GM12878 (cell line): Measurements from ENCODE around the gene MAGI2. TPM values are rescaled to one million over a fixed set of nuclear protein-coding genes. Genes with fewer than 3 reads are reported as not detected.

Experiments
- ATAC-seq: fragments of 200-7000 bp; cut with Tn5 transposase; 3 replicates; pipeline ENCODE4 v1.9.1; 2020; ENCODE audit warnings: mild to moderate bottlenecking, moderate library complexity
- BruUV-seq: library from RNA; stranded (reverse); fragments of 400-500 nt; replicated peaks from 2 replicates; lab custom pipeline; 2021; lab: Mats Ljungman, UMichigan
- CTCF ChIA-PET: fragments of 300-600 bp; sonication (Branson Sonifier 250); formaldehyde crosslinking; extraction: SDS; loops from one replicate; lab custom pipeline; 2021; ENCODE audit warnings: inconsistent platforms; lab: Yijun Ruan, JAX
- POLR2A ChIA-PET: fragments of 350-600 bp; formaldehyde crosslinking; extraction: SDS; loops from one replicate; lab custom pipeline; 2021; ENCODE audit warnings: inconsistent platforms; lab: Charles Lee
- RAD21 ChIA-PET: fragments of 300-600 bp; sonication (Branson Sonifier 250); formaldehyde crosslinking; loops from one replicate; lab custom pipeline; 2023; ENCODE audit warnings: antibody characterized with exemption; ENCODE audit not compliant: unreplicated experiment; lab: Charles Lee
- SMC1A ChIA-PET: fragments of 300-600 bp; sonication (Branson Sonifier 250); formaldehyde crosslinking; loops from one replicate; lab custom pipeline; 2023; ENCODE audit not compliant: unreplicated experiment, uncharacterized antibody; lab: Charles Lee
- DNase-seq: peaks from one replicate; pipeline ENCODE4 v3.0.0-alpha.2; 2011; ENCODE audit warnings: low read depth, low spot score
- FAIRE-seq: peaks from 3 replicates; lab custom pipeline; 2011; peaks lifted over from hg19 to GRCh38; lab: Jason Lieb, UNC
- H2AFZ ChIP-seq: 2 replicates; pipeline ENCODE4 v1.6.0; 2011; ENCODE audit warnings: low read depth, low read length, control low read depth; ENCODE audit not compliant: control insufficient read depth
- H3K27ac ChIP-seq: 2 replicates; pipeline ENCODE4 v1.5.1; 2011; ENCODE audit warnings: control low read depth; ENCODE audit not compliant: control insufficient read depth, insufficient read depth
- H3K27me3 ChIP-seq, 2 experiments: replicated peaks in 1 of 2; 2 replicates each; pipeline versions ENCODE4 v1.6.0 to v1.6.1; 2011; ENCODE audit warnings: low read length in 1 of 2; ENCODE audit not compliant: control insufficient read depth in 2 of 2, insufficient read depth in 2 of 2
- H3K36me3 ChIP-seq, 2 experiments: 2 replicates each; pipeline ENCODE4 v1.5.1; 2011; ENCODE audit warnings: low read length in 1 of 2; ENCODE audit not compliant: control insufficient read depth in 2 of 2, insufficient read depth in 2 of 2
- H3K4me1 ChIP-seq: 2 replicates; pipeline ENCODE4 v1.6.1; 2011; ENCODE audit warnings: mild to moderate bottlenecking, low read length, moderate library complexity, mixed read lengths; ENCODE audit not compliant: control insufficient read depth, insufficient read depth
- H3K4me2 ChIP-seq: 2 replicates; pipeline ENCODE4 v1.6.0; 2011; ENCODE audit warnings: control low read depth; ENCODE audit not compliant: control insufficient read depth, insufficient read depth
- H3K4me3 ChIP-seq: fragments of 200-600 bp; sonication (generic); 2 replicates; pipeline ENCODE4 v1.5.1; 2016
- H3K79me2 ChIP-seq: 2 replicates; pipeline ENCODE4 v1.6.0; 2011; ENCODE audit warnings: low read length; ENCODE audit not compliant: control insufficient read depth, insufficient read depth
- H3K9ac ChIP-seq: 2 replicates; pipeline ENCODE4 v1.8.0; 2011; ENCODE audit warnings: low read length, control low read depth, mixed read lengths; ENCODE audit not compliant: control insufficient read depth, insufficient read depth
- H3K9me3 ChIP-seq: replicated peaks from 3 replicates; pipeline ENCODE4 v1.5.1; 2011; ENCODE audit warnings: mild to moderate bottlenecking, low read length; ENCODE audit not compliant: control insufficient read depth, insufficient read depth
- H4K20me1 ChIP-seq: 2 replicates; pipeline ENCODE4 v1.6.0; 2011; ENCODE audit not compliant: control insufficient read depth, insufficient read depth
- ASH2L ChIP-seq: fragments of 300-600, 200-600 bp; sonication (generic); IDR thresholded peaks from 2 replicates; pipeline ENCODE4 v1.6.1; 2017; ENCODE audit warnings: low read depth, mild to moderate bottlenecking, borderline replicate concordance
- ATF7 ChIP-seq: fragments of 450-650 bp; IDR thresholded peaks from 2 replicates; pipeline ENCODE4 v1.6.1; 2016; ENCODE audit warnings: low read depth, mild to moderate bottlenecking
- BCL11A ChIP-seq: IDR thresholded peaks from 2 replicates; pipeline ENCODE4 v1.6.1; 2011; ENCODE audit warnings: low read depth, low read length
- CBX3 ChIP-seq: fragments of 200-600 bp; sonication (generic); IDR thresholded peaks from 2 replicates; pipeline ENCODE4 v1.6.1; 2016; ENCODE audit warnings: low read depth, borderline replicate concordance
- CHD4 ChIP-seq: fragments of 200-600 bp; sonication (generic); IDR thresholded peaks from 2 replicates; pipeline ENCODE4 v1.6.1; 2016; ENCODE audit warnings: mild to moderate bottlenecking
- HDGF ChIP-seq: fragments of 450-650 bp; IDR thresholded peaks from 2 replicates; pipeline ENCODE4 v1.6.1; 2016; ENCODE audit warnings: antibody characterized with exemption
- IKZF1 ChIP-seq: fragments of 450-650 bp; conservative IDR thresholded peaks from 2 replicates; pipeline ENCODE4 v1.6.1; 2017; ENCODE audit warnings: antibody characterized with exemption, mild to moderate bottlenecking
- KLF5 ChIP-seq: fragments of 450-650 bp; IDR thresholded peaks from 2 replicates; pipeline ENCODE4 v1.6.1; 2014; ENCODE audit warnings: mild to moderate bottlenecking; ENCODE audit not compliant: partially characterized antibody
- MYC ChIP-seq: IDR thresholded peaks from 2 replicates; pipeline ENCODE4 v1.6.1; 2011; ENCODE audit warnings: mild to moderate bottlenecking, low read length, moderate library complexity, inconsistent platforms; ENCODE audit not compliant: insufficient read depth, insufficient replicate concordance, insufficient read length, severe bottlenecking
- RAD21 ChIP-seq: IDR thresholded peaks from 2 replicates; pipeline ENCODE4 v1.6.1; 2011; ENCODE audit warnings: mild to moderate bottlenecking, low read depth, low read length, moderate library complexity; ENCODE audit not compliant: insufficient read depth
- STAT1 ChIP-seq: fragments of 450-650 bp; conservative IDR thresholded peaks from 2 replicates; pipeline ENCODE4 v1.6.1; 2014; ENCODE audit warnings: antibody characterized with exemption, mild to moderate bottlenecking
- ZNF687 ChIP-seq: fragments of 450-650 bp; IDR thresholded peaks from 2 replicates; pipeline ENCODE4 v1.6.1; 2017; ENCODE audit warnings: mild to moderate bottlenecking, moderate library complexity
- WGBS: methylation state at CpG from one replicate; pipeline ENCODE4 v1.1.6; 2016; ENCODE audit warnings: low lambda C conversion rate; ENCODE audit not compliant: insufficient replicate concordance, insufficient coverage; ENCODE audit errors: missing lambda C conversion rate; 5-methylcytosine and 5-hydroxymethylcytosine counted together
- in situ Hi-C: fragments of 300-500 bp; cut with MboI; formaldehyde crosslinking; loops from 9 replicates; pipeline ENCODE4 v1.14.3; 2018; ENCODE audit warnings: mixed read lengths
- intact Hi-C: fragments of 100-400 bp; cut with micrococcal nuclease; formaldehyde crosslinking; loops from one replicate; pipeline ENCODE4 v1.14.2; 2022; ENCODE audit not compliant: unreplicated experiment
- polyA plus RNA-seq, 11 experiments: library from polyadenylated mRNA; depleted of rRNA in 4 of 11; unstranded in 6 of 11; stranded (reverse) in 5 of 11; fragments of >200 nt; fragmentation: Nextera tagmentation in 4 of 11; fragmentation: Illumina TruSeq in 1 of 11; extraction: Ambion mirVana in 4 of 11; extraction: Trizol in 1 of 11; gene quantifications; 1 replicate in 1 of 11; 2 replicates in 10 of 11; pipeline versions ENCODE4 v1.2.1 to v1.2.3, GENCODE V29; 2011 to 2016; ENCODE audit warnings: inconsistent platforms in 2 of 11, missing spikeins in 2 of 11, low read depth in 1 of 11
- total RNA-seq, 4 experiments: library from RNA; depleted of rRNA in 3 of 4; stranded (reverse); fragments of >200 nt in 3 of 4; fragmentation: Illumina TruSeq in 1 of 4; extraction: Trizol in 1 of 4; gene quantifications; 2 replicates each; pipeline versions ENCODE4 v1.2.1 to v1.2.3, GENCODE V29; 2013 to 2021

MAGI2 gene
- total and polyA plus RNA-seq, 10 of the 15 experiments (the other 5 are each of a cell fraction or from before 2014, with no cell fraction given) = 0.01 to 0.31 (median 0.05) TPM; not detected in 2

GRCh38 chr7:78558566-78558965 is 894.9 kb downstream of the MAGI2 start (continued):
- TF ChIP-seq HDGF (no peak), BCL11A (no peak), ZNF687 (no peak), CHD4 (no peak), ASH2L (no peak)
- TF ChIP-seq, all 136 proteins: peak for 0

- Histone ChIP-seq H4K20me1 (no peaks in the 10 kb centered on the region), H3K27me3 (no peaks in the 10 kb centered on the region), H3K79me2 (no peaks in the 10 kb centered on the region), H2AFZ (no peak overlapping the region), H3K4me3 (no peak overlapping the region), H3K9ac (no peak overlapping the region), H3K36me3 (no peaks in the 10 kb centered on the region), H3K4me1 (no peaks in the 10 kb centered on the region)
- WGBS = 57% methylated on average over 1 of the region's 1 CpG
- FAIRE-seq = no peak
- SMC1A ChIA-PET = no interaction called here
- RAD21 ChIA-PET = no interaction called here
- in situ Hi-C loops (no loop called here), intact Hi-C loops (no loop called here)
- TF ChIP-seq IKZF1 (no peak), ATF7 (no peak), STAT1 (no peak), MYC (no peak), HDGF (no peak), KLF5 (no peak), RAD21 (no peak), CBX3 (no peak)
- TF ChIP-seq, all 136 proteins: peak for 0
- Histone ChIP-seq H3K27ac (no peak overlapping the region), H3K4me2 (no peak overlapping the region), H3K9me3 (no peaks in the 10 kb centered on the region)
- DNase-seq (no peak), ATAC-seq (no peak)
- BruUV-seq = no TSS peak
- ChIA-PET POLR2A (no interaction called here), CTCF (no interaction called here)
Observed at GRCh38 chr7:78543976-78544375, 909.5 kb downstream of the MAGI2 start.
